Lung (tissue), 12 donors: ENCODE data around the gene SIGLEC11. TPM values are rescaled to one million over a fixed set of nuclear protein-coding genes. Genes with fewer than 3 reads are reported as not detected.

Source experiments
- ATAC-seq: fragments of 200-7000 bp; cut with Tn5 transposase; one replicate; pipeline ENCODE4 v1.9.1; 2020; ENCODE audit warnings: moderate number of reproducible peaks; ENCODE audit not compliant: insufficient read depth, low FRiP score
- DNase-seq, 3 donors: peaks; one replicate each; pipeline ENCODE4 v3.0.0-alpha.2; 2013 to 2017
- H3K27ac ChIP-seq, 2 donors: one replicate each; pipeline ENCODE4 v1.5.1; 2013; ENCODE audit warnings: mild to moderate bottlenecking in 2 of 2, moderate library complexity in 2 of 2, control low read depth in 1 of 2, inconsistent platforms in 1 of 2, low read depth in 1 of 2, low read length in 1 of 2
- H3K27me3 ChIP-seq, 3 donors: one replicate each; pipeline ENCODE4 v1.5.1; 2013; ENCODE audit warnings: low read length in 2 of 3; ENCODE audit not compliant: control insufficient read depth in 3 of 3, insufficient read depth in 3 of 3
- H3K36me3 ChIP-seq, 4 donors: one replicate each; pipeline ENCODE4 v1.5.1; 2013; ENCODE audit warnings: low read length in 4 of 4, mild to moderate bottlenecking in 1 of 4, moderate library complexity in 1 of 4; ENCODE audit not compliant: control insufficient read depth in 4 of 4, insufficient read depth in 4 of 4
- H3K4me1 ChIP-seq, 5 donors: one replicate each; pipeline ENCODE4 v1.5.1; 2013; ENCODE audit warnings: low read length in 5 of 5, mild to moderate bottlenecking in 2 of 5, moderate library complexity in 1 of 5; ENCODE audit not compliant: control insufficient read depth in 5 of 5, insufficient read depth in 5 of 5
- H3K4me3 ChIP-seq: one replicate; pipeline ENCODE4 v1.5.1; 2013; ENCODE audit warnings: mild to moderate bottlenecking, control low read depth, moderate library complexity
- H3K9ac ChIP-seq, 2 donors: one replicate each; pipeline ENCODE4 v1.5.1; 2013; ENCODE audit warnings: low read length in 2 of 2, control low read depth in 1 of 2; ENCODE audit not compliant: insufficient read depth in 1 of 2
- H3K9me3 ChIP-seq, 4 donors: one replicate each; pipeline ENCODE4 v1.5.1; 2013; ENCODE audit warnings: low read length in 3 of 4, mild to moderate bottlenecking in 1 of 4, moderate library complexity in 1 of 4; ENCODE audit not compliant: control insufficient read depth in 4 of 4, insufficient read depth in 3 of 4
- WGBS, 2 donors: extraction: QIAGEN DNeasy Blood & Tissue Kit; methylation state at CpG; one replicate each; pipeline ENCODE4 v1.1.7; 2013; 5-methylcytosine and 5-hydroxymethylcytosine counted together
- polyA plus RNA-seq, 2 donors: library from polyadenylated mRNA; stranded (reverse); fragments of 200-250 nt; gene quantifications; one replicate each; pipeline ENCODE4 v1.2.1, GENCODE V29; 2013
- total RNA-seq, 2 donors: library from RNA; depleted of rRNA in 1 of 2; stranded (reverse); fragments of >200 nt in 1 of 2; gene quantifications; one replicate each; pipeline ENCODE4 v1.2.1, GENCODE V29; 2014 to 2021
- TF ChIP-seq, protein P1 (sequence below): IDR thresholded peaks from 2 replicates; pipeline ENCODE4 v1.5.1; 2012; ENCODE audit warnings: mild to moderate bottlenecking; ENCODE audit errors: control extremely low read depth, extremely low read depth
- donor health status: control.
- donor health status: control.
- donor health status: Bipolar disorder and iron deficiency.
- donor health status: healthy.
- donor health status: DM: yes; HTN: yes; CAD: no.

Gene SIGLEC11
- total and polyA plus RNA-seq, 4 donors = 1.3 to 6.5 (median 3.2) TPM

DNA sequence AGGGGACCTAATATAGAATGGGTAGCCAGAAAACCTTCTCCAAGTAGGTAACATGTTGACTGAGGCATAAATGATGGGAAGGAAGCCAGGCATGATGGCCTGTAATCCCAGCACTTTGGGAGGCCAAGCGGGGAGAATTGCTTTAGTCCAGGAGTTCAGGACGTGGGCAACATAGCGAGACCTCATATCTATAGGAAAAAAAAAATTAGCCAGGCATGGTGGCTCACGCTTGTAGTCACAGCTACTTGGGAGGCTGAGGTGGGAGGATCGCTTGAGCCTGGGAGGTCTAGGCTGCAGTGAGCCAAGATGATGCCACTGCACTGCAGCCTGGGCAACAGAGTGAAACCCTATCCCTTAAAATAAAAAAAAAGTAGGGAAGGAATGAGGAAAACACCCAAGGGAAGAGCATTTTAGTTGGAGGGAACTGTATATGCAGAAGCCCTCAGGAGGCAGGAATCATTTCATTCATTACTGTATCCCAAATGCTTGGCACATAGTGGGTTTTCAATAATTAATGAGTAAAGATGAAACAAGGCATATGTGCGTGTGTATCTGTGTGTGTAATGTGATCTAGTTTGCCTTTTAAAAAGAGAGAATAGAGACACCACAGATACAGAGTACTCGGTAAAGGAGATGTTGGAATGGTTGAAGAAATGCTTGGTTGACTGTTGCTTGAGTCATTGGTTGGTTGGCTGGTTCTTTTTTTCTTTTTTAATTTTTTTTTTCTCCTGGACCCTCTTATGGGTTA, 29.5 kb downstream of the SIGLEC11 start:
- 97% methylated on average over 7 of the region's 7 CpGs for WGBS, 2 donors
- no peaks in the 10 kb centered on the region for H3K27me3 ChIP-seq
- H3K36me3 ChIP-seq = peaks cover 0 to 19% (median 10%) of the 10 kb centered on the region in 4 donors
- no peak overlapping the region for H3K9ac ChIP-seq
- no peak overlapping the region for H3K4me3 ChIP-seq
- no peak overlapping the region for H3K27ac ChIP-seq
- TF ChIP-seq, protein P1, sequence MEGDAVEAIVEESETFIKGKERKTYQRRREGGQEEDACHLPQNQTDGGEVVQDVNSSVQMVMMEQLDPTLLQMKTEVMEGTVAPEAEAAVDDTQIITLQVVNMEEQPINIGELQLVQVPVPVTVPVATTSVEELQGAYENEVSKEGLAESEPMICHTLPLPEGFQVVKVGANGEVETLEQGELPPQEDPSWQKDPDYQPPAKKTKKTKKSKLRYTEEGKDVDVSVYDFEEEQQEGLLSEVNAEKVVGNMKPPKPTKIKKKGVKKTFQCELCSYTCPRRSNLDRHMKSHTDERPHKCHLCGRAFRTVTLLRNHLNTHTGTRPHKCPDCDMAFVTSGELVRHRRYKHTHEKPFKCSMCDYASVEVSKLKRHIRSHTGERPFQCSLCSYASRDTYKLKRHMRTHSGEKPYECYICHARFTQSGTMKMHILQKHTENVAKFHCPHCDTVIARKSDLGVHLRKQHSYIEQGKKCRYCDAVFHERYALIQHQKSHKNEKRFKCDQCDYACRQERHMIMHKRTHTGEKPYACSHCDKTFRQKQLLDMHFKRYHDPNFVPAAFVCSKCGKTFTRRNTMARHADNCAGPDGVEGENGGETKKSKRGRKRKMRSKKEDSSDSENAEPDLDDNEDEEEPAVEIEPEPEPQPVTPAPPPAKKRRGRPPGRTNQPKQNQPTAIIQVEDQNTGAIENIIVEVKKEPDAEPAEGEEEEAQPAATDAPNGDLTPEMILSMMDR = no peak
- no peak for ATAC-seq
- DNase-seq = no peak
- peaks cover 0 to 16% (median 11%) of the 10 kb centered on the region in 5 donors for H3K4me1 ChIP-seq
- H3K9me3 ChIP-seq = no peaks in the 10 kb centered on the region

DNA sequence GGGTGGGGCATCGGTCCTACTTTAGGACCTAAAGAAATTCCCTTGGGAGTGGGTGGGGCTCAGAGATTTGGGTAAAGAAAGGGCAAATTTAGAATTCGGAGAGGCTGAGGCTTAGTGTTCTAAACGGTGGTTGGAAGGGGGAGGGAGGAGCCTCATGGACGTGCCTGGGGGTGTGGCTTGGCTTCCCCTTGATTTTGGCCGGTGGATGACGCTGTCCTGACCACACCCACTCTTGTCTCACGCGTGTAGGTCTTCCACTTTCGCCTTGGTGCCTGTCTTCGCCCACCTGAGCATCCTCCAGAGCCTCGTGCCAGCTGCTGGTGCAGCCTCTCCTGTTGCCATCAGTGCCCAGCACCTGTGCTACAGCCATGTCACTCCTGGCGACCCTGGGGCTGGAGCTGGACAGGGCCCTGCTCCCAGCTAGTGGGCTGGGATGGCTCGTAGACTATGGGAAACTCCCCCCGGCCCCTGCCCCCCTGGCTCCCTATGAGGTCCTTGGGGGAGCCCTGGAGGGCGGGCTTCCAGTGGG, 30.4 kb downstream of the SIGLEC11 start:
- TF ChIP-seq, protein P1 = no peak
- no peak for ATAC-seq
- DNase-seq = peak in 2 of 3 donors; percentile 21 to 25
- Histone ChIP-seq H3K27me3 (no peaks in the 10 kb centered on the region), H3K9me3 (no peaks in the 10 kb centered on the region), H3K4me3 (no peak overlapping the region), H3K36me3 (peaks cover 0 to 21% (median 11%) of the 10 kb centered on the region in 4 donors), H3K4me1 (peaks cover 0 to 16% (median 11%) of the 10 kb centered on the region in 5 donors), H3K27ac (no peak overlapping the region), H3K9ac (no peak overlapping the region)
- 65 to 71% methylated on average over 15 of the region's 15 CpGs for WGBS, 2 donors

DNA sequence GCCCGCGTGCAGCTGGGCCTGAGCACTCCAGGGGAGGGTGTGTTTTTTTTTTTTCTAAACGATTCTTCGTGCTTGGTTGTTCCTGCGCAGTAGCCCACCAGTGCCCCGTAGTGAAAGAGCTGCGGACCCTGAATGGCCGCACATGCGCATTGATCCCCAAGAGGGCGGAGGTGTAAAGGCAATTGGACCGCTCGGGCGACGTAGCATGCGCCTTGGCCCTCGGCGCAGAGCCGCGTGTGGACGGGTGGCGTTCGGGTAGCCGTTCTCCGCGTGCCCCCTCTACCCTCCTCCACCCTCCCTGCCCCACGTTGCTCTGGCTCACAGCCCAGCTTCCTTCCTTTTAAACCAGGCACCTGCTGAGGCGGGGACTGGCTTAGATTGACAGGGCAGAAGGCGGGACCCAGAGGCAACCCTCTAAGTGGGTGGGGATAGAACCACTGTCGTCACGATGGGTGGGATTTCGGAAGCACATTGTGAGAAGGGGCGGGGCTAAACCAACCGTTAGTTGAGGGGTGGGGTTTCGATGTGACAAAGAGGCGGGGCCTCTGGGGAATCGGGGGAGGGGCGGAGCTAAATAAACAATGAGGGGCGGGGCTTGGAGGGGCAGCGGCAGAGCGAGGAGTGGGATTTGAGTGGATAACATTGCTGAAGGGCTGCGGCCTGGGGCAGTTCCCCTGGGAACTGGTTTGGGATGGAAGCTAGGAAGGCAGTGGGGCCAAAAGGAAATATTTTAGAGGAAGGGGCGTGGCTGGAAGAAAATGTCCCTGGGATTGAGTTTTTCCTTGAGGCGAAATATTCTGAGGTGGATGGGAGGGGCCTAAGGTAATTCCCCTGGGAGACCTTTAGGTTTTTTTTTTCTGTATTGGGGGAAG, 31.1 kb downstream of the SIGLEC11 start:
- TF ChIP-seq, protein P1 = no peak
- H3K9me3 ChIP-seq = no peaks in the 10 kb centered on the region
- H3K27me3 ChIP-seq = no peaks in the 10 kb centered on the region
- DNase-seq = peak; percentile 93 to 96 (median 95)
- peak overlapping the region; percentile 88 to 90 for H3K27ac ChIP-seq
- whole genome bisulfite sequencing, 2 donors = 3 to 5% methylated on average over 42 to 43 of the region's 43 CpGs
- H3K4me3 ChIP-seq = peak overlapping the region; percentile 93
- H3K9ac ChIP-seq = peak overlapping the region; percentile 4 to 33
- peak; percentile 85 for ATAC-seq
- H3K36me3 ChIP-seq = peaks cover 0 to 25% (median 12%) of the 10 kb centered on the region in 4 donors
- H3K4me1 ChIP-seq = peaks cover 0 to 16% (median 11%) of the 10 kb centered on the region in 5 donors
